Neural progenitor cell (in vitro differentiated cells): ENCODE results near the gene FAM53A. TPM values are rescaled to one million over a fixed set of nuclear protein-coding genes. Genes with fewer than 3 reads are reported as not detected.
A peak's percentile ranks its signal among the peaks of the same experiment; 100 is the strongest.

Experiments
- DNase-seq: peaks from one replicate; pipeline ENCODE4 v3.0.0-alpha.2; 2016; ENCODE audit warnings: low spot score
- H2AFZ ChIP-seq: fragments of 200-600 bp; sonication (generic); replicated peaks from 2 replicates; pipeline ENCODE4 v1.6.1; 2016; ENCODE audit warnings: antibody characterized with exemption
- H3F3A ChIP-seq: fragments of 200-600 bp; sonication (generic); 2 replicates; pipeline ENCODE4 v1.6.1; 2016; ENCODE audit warnings: antibody characterized with exemption, low read depth
- H3K27ac ChIP-seq: fragments of 200-600 bp; sonication (generic); 2 replicates; pipeline ENCODE4 v1.5.1; 2016; ENCODE audit warnings: mild to moderate bottlenecking
- H3K27me3 ChIP-seq: fragments of 200-600 bp; sonication (generic); 2 replicates; pipeline ENCODE4 v1.6.1; 2016; ENCODE audit warnings: mild to moderate bottlenecking, moderate library complexity
- H3K36me3 ChIP-seq: fragments of 200-600 bp; sonication (generic); 2 replicates; pipeline ENCODE4 v1.5.1; 2016
- H3K4me1 ChIP-seq: fragments of 200-600 bp; sonication (generic); 2 replicates; pipeline ENCODE4 v1.6.1; 2016; ENCODE audit warnings: mixed run types
- H3K4me2 ChIP-seq: fragments of 200-600 bp; sonication (generic); 2 replicates; pipeline ENCODE4 v1.6.1; 2016
- H3K4me3 ChIP-seq: fragments of 200-600 bp; sonication (generic); 2 replicates; pipeline ENCODE4 v1.5.1; 2016
- H3K79me2 ChIP-seq: fragments of 200-600 bp; sonication (generic); 2 replicates; pipeline ENCODE4 v1.6.1; 2016; ENCODE audit warnings: low read depth
- H3K9ac ChIP-seq: fragments of 200-600 bp; sonication (generic); 2 replicates; pipeline ENCODE4 v1.6.1; 2016
- H3K9me3 ChIP-seq: fragments of 200-600 bp; sonication (generic); 2 replicates; pipeline ENCODE4 v1.5.1; 2016; ENCODE audit warnings: low read depth
- H4K20me1 ChIP-seq: fragments of 200-600 bp; sonication (generic); 2 replicates; pipeline ENCODE4 v1.6.1; 2016; ENCODE audit warnings: low read depth
- H3K27ac Mint-ChIP-seq: 3 replicates; pipeline ENCODE4 v1.8.0; 2021; ENCODE audit warnings: mixed read lengths
- H3K27me3 Mint-ChIP-seq: 2 replicates; pipeline ENCODE4 v1.8.0; 2022; ENCODE audit warnings: low read depth, mild to moderate bottlenecking, inconsistent platforms, moderate library complexity, mixed read lengths; ENCODE audit not compliant: insufficient read depth
- H3K36me3 Mint-ChIP-seq: 3 replicates; pipeline ENCODE4 v1.8.0; 2021; ENCODE audit warnings: mixed read lengths
- H3K4me1 Mint-ChIP-seq: 3 replicates; pipeline ENCODE4 v1.8.0; 2021; ENCODE audit warnings: mixed read lengths
- H3K4me3 Mint-ChIP-seq: 3 replicates; pipeline ENCODE4 v1.8.0; 2021; ENCODE audit warnings: mild to moderate bottlenecking, moderate library complexity, mixed read lengths
- H3K9me3 Mint-ChIP-seq: 3 replicates; pipeline ENCODE4 v1.8.0; 2020; ENCODE audit warnings: mixed read lengths
- EZH2 ChIP-seq: fragments of 200-600 bp; sonication (generic); IDR thresholded peaks from 2 replicates; pipeline ENCODE4 v1.6.1; 2017; ENCODE audit warnings: antibody characterized with exemption, mild to moderate bottlenecking, moderate library complexity
- EZH2phosphoT487 ChIP-seq: fragments of 200-600 bp; sonication (generic); IDR thresholded peaks from 2 replicates; pipeline ENCODE4 v1.6.1; 2017; ENCODE audit warnings: antibody characterized with exemption
- total RNA-seq: library from RNA; depleted of rRNA; stranded (reverse); fragments of >200 nt; gene quantifications from 2 replicates; pipeline ENCODE4 v1.2.3, GENCODE V29; 2015; ENCODE audit warnings: low replicate concordance
- TF ChIP-seq, protein P1 (sequence below): fragments of 200-600 bp; sonication (generic); IDR thresholded peaks from 2 replicates; pipeline ENCODE4 v1.5.1; 2017; ENCODE audit warnings: antibody characterized with exemption, mild to moderate bottlenecking

The FAM53A gene, protein sequence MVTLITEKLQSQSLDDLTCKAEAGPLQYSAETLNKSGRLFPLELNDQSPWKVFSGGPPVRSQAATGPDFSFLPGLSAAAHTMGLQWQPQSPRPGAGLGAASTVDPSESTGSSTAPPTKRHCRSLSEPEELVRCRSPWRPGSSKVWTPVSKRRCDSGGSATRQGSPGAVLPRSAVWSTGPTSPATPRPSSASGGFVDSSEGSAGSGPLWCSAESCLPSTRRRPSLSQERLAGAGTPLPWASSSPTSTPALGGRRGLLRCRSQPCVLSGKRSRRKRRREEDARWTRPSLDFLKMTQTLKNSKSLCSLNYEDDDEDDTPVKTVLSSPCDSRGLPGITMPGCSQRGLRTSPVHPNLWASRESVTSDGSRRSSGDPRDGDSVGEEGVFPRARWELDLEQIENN
- 3.2 and 10.3 TPM in 2 replicates for total RNA-seq

DNA sequence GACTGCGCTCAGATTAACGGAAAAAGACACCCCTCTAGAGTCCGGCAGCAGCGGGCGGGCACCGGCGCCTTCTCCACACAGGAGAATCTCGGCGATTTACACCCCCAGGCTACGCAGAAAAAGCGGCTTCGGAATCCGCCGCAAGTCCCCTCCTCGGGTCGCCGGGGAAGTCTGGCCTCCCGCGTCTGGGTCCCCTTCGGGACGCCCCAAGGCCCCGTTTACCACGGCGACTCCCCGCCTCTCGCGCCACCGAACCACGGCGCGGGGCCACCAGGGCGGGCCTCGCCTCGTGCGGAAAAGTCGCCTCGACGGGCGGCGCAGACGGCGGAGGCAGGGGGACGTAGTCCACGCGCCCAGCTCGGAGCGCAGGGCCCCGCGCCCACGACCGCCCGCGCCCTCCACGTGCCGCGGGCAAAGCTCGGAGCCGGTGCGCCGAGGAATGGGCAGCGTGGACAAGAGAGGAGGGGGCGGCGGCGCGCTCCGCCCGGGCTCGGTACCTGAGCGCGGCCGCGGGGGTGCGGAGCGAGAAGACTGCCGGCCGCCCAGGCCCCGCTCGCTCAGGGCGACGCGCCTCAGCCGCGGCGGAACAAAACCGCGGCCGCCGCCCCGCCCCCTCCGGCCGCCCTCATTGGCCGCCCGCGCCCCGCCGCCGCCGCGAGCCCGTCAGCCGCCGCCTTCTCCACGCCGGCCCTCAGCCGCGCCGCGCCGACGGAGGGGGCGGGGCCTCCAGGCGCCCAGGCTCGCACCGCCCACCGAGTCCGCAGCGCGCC, at the start of gene FAM53A:
FAM53A (minus strand) TSS at position 578 of the 770 bp plus-strand sequence. CDS start 15,572 bp downstream, outside the sequence.
- H3F3A ChIP-seq, result peaks cover 41% of the 10 kb centered on the region
- Mint-ChIP-seq H3K9me3 (no peaks in the 10 kb centered on the region), H3K4me1 (peaks cover 15% of the 10 kb centered on the region), H3K36me3 (peaks cover 6% of the 10 kb centered on the region), H3K4me3 (peak within 1 kb of the TSS; percentile 87), H3K27ac (no peak within 1 kb of the TSS), H3K27me3 (peaks cover 8% of the 10 kb centered on the region)
- TF ChIP-seq EZH2phosphoT487, result peak; percentile 46
- TF ChIP-seq EZH2, result peak; percentile 41
- TF ChIP-seq, protein P1, sequence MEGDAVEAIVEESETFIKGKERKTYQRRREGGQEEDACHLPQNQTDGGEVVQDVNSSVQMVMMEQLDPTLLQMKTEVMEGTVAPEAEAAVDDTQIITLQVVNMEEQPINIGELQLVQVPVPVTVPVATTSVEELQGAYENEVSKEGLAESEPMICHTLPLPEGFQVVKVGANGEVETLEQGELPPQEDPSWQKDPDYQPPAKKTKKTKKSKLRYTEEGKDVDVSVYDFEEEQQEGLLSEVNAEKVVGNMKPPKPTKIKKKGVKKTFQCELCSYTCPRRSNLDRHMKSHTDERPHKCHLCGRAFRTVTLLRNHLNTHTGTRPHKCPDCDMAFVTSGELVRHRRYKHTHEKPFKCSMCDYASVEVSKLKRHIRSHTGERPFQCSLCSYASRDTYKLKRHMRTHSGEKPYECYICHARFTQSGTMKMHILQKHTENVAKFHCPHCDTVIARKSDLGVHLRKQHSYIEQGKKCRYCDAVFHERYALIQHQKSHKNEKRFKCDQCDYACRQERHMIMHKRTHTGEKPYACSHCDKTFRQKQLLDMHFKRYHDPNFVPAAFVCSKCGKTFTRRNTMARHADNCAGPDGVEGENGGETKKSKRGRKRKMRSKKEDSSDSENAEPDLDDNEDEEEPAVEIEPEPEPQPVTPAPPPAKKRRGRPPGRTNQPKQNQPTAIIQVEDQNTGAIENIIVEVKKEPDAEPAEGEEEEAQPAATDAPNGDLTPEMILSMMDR, result peak; percentile 5
- peak within 1 kb of the TSS; percentile 93 for H3K4me2 ChIP-seq
- no peaks in the 10 kb centered on the region for H4K20me1 ChIP-seq
- H3K9ac ChIP-seq, result no peak within 1 kb of the TSS
- H3K9me3 ChIP-seq, result no peaks in the 10 kb centered on the region
- H3K27ac ChIP-seq, result no peak within 1 kb of the TSS
- peak within 1 kb of the TSS; percentile 97 for H2AFZ ChIP-seq
- H3K36me3 ChIP-seq, result no peaks in the 10 kb centered on the region
- no peaks in the 10 kb centered on the region for H3K4me1 ChIP-seq
- no peaks in the 10 kb centered on the region for H3K79me2 ChIP-seq
- DNase-seq, result peak; percentile 96
- peak within 1 kb of the TSS; percentile 61 for H3K4me3 ChIP-seq
- peaks cover 21% of the 10 kb centered on the region for H3K27me3 ChIP-seq

DNA sequence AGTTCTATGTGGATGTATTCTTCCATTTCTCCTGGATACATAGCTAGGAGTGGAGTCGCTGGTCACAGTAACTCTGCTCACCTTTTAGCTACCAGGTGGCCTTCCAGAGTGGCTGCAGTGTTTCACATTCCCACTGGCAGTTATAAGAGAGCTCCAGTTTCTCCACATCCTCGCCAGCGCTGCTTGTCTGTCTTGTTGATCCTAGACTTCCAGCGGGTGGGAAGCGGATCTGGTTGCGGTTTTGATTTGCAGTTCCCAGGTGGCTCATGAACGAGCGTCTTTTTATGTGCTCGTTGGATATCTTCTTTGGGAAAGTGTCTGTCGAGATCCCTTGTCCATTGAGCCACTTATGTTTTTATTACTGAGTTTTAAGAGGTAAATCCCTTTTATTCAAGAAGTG, 48.8 kb upstream of the FAM53A start:
- Histone ChIP-seq H3K27ac (no peak overlapping the region), H3F3A (peaks cover 25% of the 10 kb centered on the region), H2AFZ (no peak overlapping the region), H4K20me1 (peaks cover 49% of the 10 kb centered on the region), H3K27me3 (no peaks in the 10 kb centered on the region), H3K4me3 (no peak overlapping the region), H3K4me1 (no peaks in the 10 kb centered on the region), H3K79me2 (peaks cover 46% of the 10 kb centered on the region), H3K4me2 (no peak overlapping the region), H3K9ac (no peak overlapping the region), H3K9me3 (no peaks in the 10 kb centered on the region), H3K36me3 (peaks cover 5% of the 10 kb centered on the region)
- DNase-seq, result no peak
- no peak for TF ChIP-seq EZH2phosphoT487
- no peak for TF ChIP-seq EZH2
- TF ChIP-seq, protein P1, result no peak
- Mint-ChIP-seq H3K9me3 (no peaks in the 10 kb centered on the region), H3K27ac (no peak overlapping the region), H3K4me3 (no peak overlapping the region), H3K4me1 (peaks cover 6% of the 10 kb centered on the region), H3K36me3 (peaks cover 25% of the 10 kb centered on the region), H3K27me3 (peaks cover 2% of the 10 kb centered on the region)

DNA sequence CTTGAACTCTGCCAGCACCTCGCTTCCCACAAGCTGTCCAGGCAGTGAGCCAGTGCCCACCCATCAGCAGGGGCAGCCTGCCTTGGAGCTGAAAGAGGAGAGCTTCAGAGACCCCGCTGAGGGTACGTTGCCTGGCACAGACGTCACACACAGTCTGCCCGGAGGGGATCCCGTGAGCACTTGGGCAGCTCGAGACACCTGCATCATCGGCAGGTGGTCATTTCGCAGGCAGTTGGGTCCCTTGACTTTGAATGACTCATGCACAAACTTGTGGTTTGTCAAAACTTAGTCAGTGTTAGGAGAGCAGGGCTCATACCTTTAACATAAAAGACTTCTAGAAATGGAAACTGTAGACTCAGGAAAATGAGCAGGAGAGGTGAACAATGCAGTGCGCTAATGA, 47.1 kb upstream of the FAM53A start:
- H4K20me1 ChIP-seq, result peaks cover 65% of the 10 kb centered on the region
- no peaks in the 10 kb centered on the region for H3K4me1 ChIP-seq
- H3F3A ChIP-seq, result peaks cover 39% of the 10 kb centered on the region
- H3K4me3 ChIP-seq, result no peak overlapping the region
- H3K9me3 ChIP-seq, result no peaks in the 10 kb centered on the region
- H3K27ac Mint-ChIP-seq, result no peak overlapping the region
- peaks cover 10% of the 10 kb centered on the region for H3K4me1 Mint-ChIP-seq
- no peaks in the 10 kb centered on the region for H3K9me3 Mint-ChIP-seq
- no peak overlapping the region for H3K4me2 ChIP-seq
- peaks cover 27% of the 10 kb centered on the region for H3K36me3 Mint-ChIP-seq
- H3K27me3 Mint-ChIP-seq, result peaks cover 2% of the 10 kb centered on the region
- no peak for DNase-seq
- no peak overlapping the region for H2AFZ ChIP-seq
- no peaks in the 10 kb centered on the region for H3K27me3 ChIP-seq
- peaks cover 63% of the 10 kb centered on the region for H3K79me2 ChIP-seq
- peaks cover 5% of the 10 kb centered on the region for H3K36me3 ChIP-seq
- H3K27ac ChIP-seq, result no peak overlapping the region
- no peak overlapping the region for H3K4me3 Mint-ChIP-seq
- no peak overlapping the region for H3K9ac ChIP-seq
- no peak for TF ChIP-seq EZH2
- TF ChIP-seq, protein P1, result no peak
